ENCODE measurements around the gene LGALS7. TPM values are rescaled to one million over a fixed set of nuclear protein-coding genes. Genes with fewer than 3 reads are reported as not detected.

Gene LGALS7
- polyA plus RNA-seq, 3 donors: not detected

DNA sequence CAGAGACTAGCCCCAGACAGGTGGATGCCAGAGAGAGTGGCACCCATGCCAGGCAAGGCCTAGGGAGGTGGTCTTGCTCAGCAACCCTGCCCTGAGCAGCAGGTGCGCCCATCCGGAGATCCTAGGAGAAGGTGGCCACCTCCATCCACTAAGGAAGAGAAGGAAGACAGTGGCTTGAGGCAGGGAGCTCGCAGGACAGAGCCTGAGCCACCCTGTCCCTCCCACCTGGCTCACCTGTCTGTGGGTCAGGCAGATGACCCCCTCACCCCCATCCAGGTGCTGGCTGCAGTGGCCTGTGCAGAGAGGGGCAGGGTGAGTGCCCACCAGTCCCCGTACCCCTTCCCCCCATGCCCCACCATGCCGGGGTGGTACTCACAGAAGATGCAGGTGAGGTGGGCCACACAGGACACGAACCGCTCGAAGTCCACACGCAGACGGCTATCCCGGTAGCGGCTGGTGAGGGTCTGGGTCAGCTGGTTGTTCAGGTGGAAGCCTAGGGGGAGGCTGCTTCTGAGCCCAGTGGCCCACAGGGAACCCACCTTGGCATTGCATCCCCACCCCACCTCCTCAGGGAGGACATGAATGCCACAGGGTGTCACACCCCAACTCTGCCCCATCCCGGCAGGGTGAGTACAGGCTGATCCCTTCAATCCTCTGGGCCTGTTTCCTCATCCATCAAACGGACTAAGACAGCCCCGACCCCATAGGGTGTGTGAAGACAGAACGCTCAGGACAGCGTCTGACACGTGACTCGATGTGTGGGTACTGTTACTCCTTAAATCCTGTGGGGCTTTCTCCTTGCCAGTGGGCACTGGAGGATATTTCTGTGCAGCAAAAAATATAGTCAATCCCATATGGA, 42.4 kb downstream of the LGALS7 start:
- H3K27me3 ChIP-seq (ENCODE audit: control insufficient read depth in 2 of 2, insufficient read depth in 2 of 2, low read length in 2 of 2): no peaks in the 10 kb centered on the region
- no peaks in the 10 kb centered on the region for H4K20me1 ChIP-seq (ENCODE audit: insufficient read depth, low read length)
- no peaks in the 10 kb centered on the region for H3K79me2 ChIP-seq (ENCODE audit: insufficient read depth, low read length)
- TF ChIP-seq, protein P1, sequence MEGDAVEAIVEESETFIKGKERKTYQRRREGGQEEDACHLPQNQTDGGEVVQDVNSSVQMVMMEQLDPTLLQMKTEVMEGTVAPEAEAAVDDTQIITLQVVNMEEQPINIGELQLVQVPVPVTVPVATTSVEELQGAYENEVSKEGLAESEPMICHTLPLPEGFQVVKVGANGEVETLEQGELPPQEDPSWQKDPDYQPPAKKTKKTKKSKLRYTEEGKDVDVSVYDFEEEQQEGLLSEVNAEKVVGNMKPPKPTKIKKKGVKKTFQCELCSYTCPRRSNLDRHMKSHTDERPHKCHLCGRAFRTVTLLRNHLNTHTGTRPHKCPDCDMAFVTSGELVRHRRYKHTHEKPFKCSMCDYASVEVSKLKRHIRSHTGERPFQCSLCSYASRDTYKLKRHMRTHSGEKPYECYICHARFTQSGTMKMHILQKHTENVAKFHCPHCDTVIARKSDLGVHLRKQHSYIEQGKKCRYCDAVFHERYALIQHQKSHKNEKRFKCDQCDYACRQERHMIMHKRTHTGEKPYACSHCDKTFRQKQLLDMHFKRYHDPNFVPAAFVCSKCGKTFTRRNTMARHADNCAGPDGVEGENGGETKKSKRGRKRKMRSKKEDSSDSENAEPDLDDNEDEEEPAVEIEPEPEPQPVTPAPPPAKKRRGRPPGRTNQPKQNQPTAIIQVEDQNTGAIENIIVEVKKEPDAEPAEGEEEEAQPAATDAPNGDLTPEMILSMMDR (IDR thresholded peaks at IDR 0.05): no peak
- no peaks in the 10 kb centered on the region for H3K9me3 ChIP-seq (replicated peaks in 1 of 2; ENCODE audit: control insufficient read depth in 1 of 2, insufficient read depth in 1 of 2, low read length in 2 of 2)
- no peak for DNase-seq
- Mint-ChIP-seq H3K9me3 (peaks cover 0 to 2% (median 0%) of the 10 kb centered on the region in 7 donors), H3K27me3 (ENCODE audit: low read depth in 3 of 3) (peaks cover 0 to 7% (median 5%) of the 10 kb centered on the region in 3 donors), H3K4me1 (peaks cover 30% of the 10 kb centered on the region), H3K27ac (peak overlapping the region in 1 of 7 donors; percentile 24), H3K4me3 (no peak overlapping the region), H3K36me3 (peaks cover 41 to 62% of the 10 kb centered on the region in 2 donors)
- peaks cover 40 to 50% of the 10 kb centered on the region in 2 donors for H3K36me3 ChIP-seq (replicated peaks in 1 of 2; ENCODE audit: control insufficient read depth in 1 of 2, insufficient read depth in 2 of 2, low read length in 2 of 2)
- H3K9ac ChIP-seq (ENCODE audit: insufficient read depth, low read length, poor library complexity, severe bottlenecking): no peak overlapping the region
- H3K4me3 ChIP-seq (replicated peaks in 1 of 3; ENCODE audit: low read depth in 2 of 3, low read length in 3 of 3): no peak overlapping the region
- peaks cover 23 to 27% of the 10 kb centered on the region in 2 donors for H3K4me1 ChIP-seq (ENCODE audit: control insufficient read depth in 1 of 2, insufficient read depth in 2 of 2, low read length in 2 of 2)
- intact Hi-C loops (cut with micrococcal nuclease): loop anchor here in 1 of 2 donors (10.0 kb wide), 1 partner anchor 194 kb away; no protein-coding TSS in a partner anchor
- no peak overlapping the region for H2AFZ ChIP-seq (ENCODE audit: insufficient read depth, low read depth, low read length, poor library complexity, severe bottlenecking)
- WGBS (ENCODE audit: insufficient coverage): 82% methylated on average over 3 of the region's 19 CpGs
- H3K27ac ChIP-seq (ENCODE audit: low read depth in 1 of 2, low read length in 2 of 2): no peak overlapping the region
- H3K4me2 ChIP-seq (replicated peaks; ENCODE audit: extremely low read depth, low read length, poor library complexity, severe bottlenecking): no peak overlapping the region

DNA sequence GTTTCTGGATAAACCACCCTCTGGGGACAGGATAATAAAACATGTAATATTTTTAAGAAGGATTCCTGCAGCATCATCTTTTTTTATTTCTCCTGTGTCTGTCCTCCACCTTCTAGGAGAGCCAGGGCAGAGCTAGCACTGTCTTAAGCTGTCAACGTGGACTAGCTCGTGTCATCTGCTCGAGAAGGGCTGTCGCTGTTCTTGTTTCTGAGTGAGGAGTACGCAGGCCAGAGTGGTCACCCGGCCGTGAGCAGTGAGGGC, 42.9 kb downstream of the LGALS7 start:
- H3K27me3 Mint-ChIP-seq (ENCODE audit: low read depth in 3 of 3): peaks cover 0 to 7% (median 5%) of the 10 kb centered on the region in 3 donors
- DNase-seq: no peak
- H3K4me3 ChIP-seq (replicated peaks in 1 of 3; ENCODE audit: low read depth in 2 of 3, low read length in 3 of 3): no peak overlapping the region
- 98% methylated on average over 5 of the region's 7 CpGs for WGBS (ENCODE audit: insufficient coverage)
- H3K9ac ChIP-seq (ENCODE audit: insufficient read depth, low read length, poor library complexity, severe bottlenecking): no peak overlapping the region
- H3K27ac Mint-ChIP-seq: peak overlapping the region in 3 of 7 donors; percentile 54 to 79 (median 73)
- H3K9me3 Mint-ChIP-seq: peaks cover 0 to 2% (median 0%) of the 10 kb centered on the region in 7 donors
- H3K4me1 Mint-ChIP-seq: peaks cover 29% of the 10 kb centered on the region
- H3K27me3 ChIP-seq (ENCODE audit: control insufficient read depth in 2 of 2, insufficient read depth in 2 of 2, low read length in 2 of 2): no peaks in the 10 kb centered on the region
- peaks cover 22 to 25% of the 10 kb centered on the region in 2 donors for H3K4me1 ChIP-seq (ENCODE audit: control insufficient read depth in 1 of 2, insufficient read depth in 2 of 2, low read length in 2 of 2)
- H2AFZ ChIP-seq (ENCODE audit: insufficient read depth, low read depth, low read length, poor library complexity, severe bottlenecking): no peak overlapping the region
- intact Hi-C loops (cut with micrococcal nuclease): loop anchor here in 1 of 2 donors (10.0 kb wide), 1 partner anchor 194 kb away; no protein-coding TSS in a partner anchor
- H3K9me3 ChIP-seq (replicated peaks in 1 of 2; ENCODE audit: control insufficient read depth in 1 of 2, insufficient read depth in 1 of 2, low read length in 2 of 2): no peaks in the 10 kb centered on the region
- H3K79me2 ChIP-seq (ENCODE audit: insufficient read depth, low read length): no peaks in the 10 kb centered on the region
- H3K4me2 ChIP-seq (replicated peaks; ENCODE audit: extremely low read depth, low read length, poor library complexity, severe bottlenecking): no peak overlapping the region
- TF ChIP-seq, protein P1 (IDR thresholded peaks at IDR 0.05): no peak
- H3K4me3 Mint-ChIP-seq: no peak overlapping the region
- H3K36me3 ChIP-seq (replicated peaks in 1 of 2; ENCODE audit: control insufficient read depth in 1 of 2, insufficient read depth in 2 of 2, low read length in 2 of 2): peaks cover 45 to 56% of the 10 kb centered on the region in 2 donors
- no peaks in the 10 kb centered on the region for H4K20me1 ChIP-seq (ENCODE audit: insufficient read depth, low read length)
- H3K36me3 Mint-ChIP-seq: peaks cover 46 to 67% of the 10 kb centered on the region in 2 donors
- no peak overlapping the region for H3K27ac ChIP-seq (ENCODE audit: low read depth in 1 of 2, low read length in 2 of 2)
